Neural progenitor cell (in vitro differentiated cells): ENCODE data around the gene SGTB. TPM values are rescaled to one million over a fixed set of nuclear protein-coding genes. Genes with fewer than 3 reads are reported as not detected.
"Not testable (repeated sequence)": the region's sequence is repeated elsewhere in the genome, so short reads cannot be mapped to it uniquely, and the experiment has no call there.

ENCODE experiments used
- DNase-seq: peaks from one replicate; pipeline ENCODE4 v3.0.0-alpha.2; 2016; ENCODE audit warnings: low spot score
- H2AFZ ChIP-seq: fragments of 200-600 bp; sonication (generic); replicated peaks from 2 replicates; pipeline ENCODE4 v1.6.1; 2016; ENCODE audit warnings: antibody characterized with exemption
- H3F3A ChIP-seq: fragments of 200-600 bp; sonication (generic); 2 replicates; pipeline ENCODE4 v1.6.1; 2016; ENCODE audit warnings: antibody characterized with exemption, low read depth
- H3K27ac ChIP-seq: fragments of 200-600 bp; sonication (generic); 2 replicates; pipeline ENCODE4 v1.5.1; 2016; ENCODE audit warnings: mild to moderate bottlenecking
- H3K27me3 ChIP-seq: fragments of 200-600 bp; sonication (generic); 2 replicates; pipeline ENCODE4 v1.6.1; 2016; ENCODE audit warnings: mild to moderate bottlenecking, moderate library complexity
- H3K36me3 ChIP-seq: fragments of 200-600 bp; sonication (generic); 2 replicates; pipeline ENCODE4 v1.5.1; 2016
- H3K4me1 ChIP-seq: fragments of 200-600 bp; sonication (generic); 2 replicates; pipeline ENCODE4 v1.6.1; 2016; ENCODE audit warnings: mixed run types
- H3K4me2 ChIP-seq: fragments of 200-600 bp; sonication (generic); 2 replicates; pipeline ENCODE4 v1.6.1; 2016
- H3K4me3 ChIP-seq: fragments of 200-600 bp; sonication (generic); 2 replicates; pipeline ENCODE4 v1.5.1; 2016
- H3K79me2 ChIP-seq: fragments of 200-600 bp; sonication (generic); 2 replicates; pipeline ENCODE4 v1.6.1; 2016; ENCODE audit warnings: low read depth
- H3K9ac ChIP-seq: fragments of 200-600 bp; sonication (generic); 2 replicates; pipeline ENCODE4 v1.6.1; 2016
- H3K9me3 ChIP-seq: fragments of 200-600 bp; sonication (generic); 2 replicates; pipeline ENCODE4 v1.5.1; 2016; ENCODE audit warnings: low read depth
- H4K20me1 ChIP-seq: fragments of 200-600 bp; sonication (generic); 2 replicates; pipeline ENCODE4 v1.6.1; 2016; ENCODE audit warnings: low read depth
- H3K27ac Mint-ChIP-seq: 3 replicates; pipeline ENCODE4 v1.8.0; 2021; ENCODE audit warnings: mixed read lengths
- H3K27me3 Mint-ChIP-seq: 2 replicates; pipeline ENCODE4 v1.8.0; 2022; ENCODE audit warnings: low read depth, mild to moderate bottlenecking, inconsistent platforms, moderate library complexity, mixed read lengths; ENCODE audit not compliant: insufficient read depth
- H3K36me3 Mint-ChIP-seq: 3 replicates; pipeline ENCODE4 v1.8.0; 2021; ENCODE audit warnings: mixed read lengths
- H3K4me1 Mint-ChIP-seq: 3 replicates; pipeline ENCODE4 v1.8.0; 2021; ENCODE audit warnings: mixed read lengths
- H3K4me3 Mint-ChIP-seq: 3 replicates; pipeline ENCODE4 v1.8.0; 2021; ENCODE audit warnings: mild to moderate bottlenecking, moderate library complexity, mixed read lengths
- H3K9me3 Mint-ChIP-seq: 3 replicates; pipeline ENCODE4 v1.8.0; 2020; ENCODE audit warnings: mixed read lengths
- CTCF ChIP-seq: fragments of 200-600 bp; sonication (generic); IDR thresholded peaks from 2 replicates; pipeline ENCODE4 v1.5.1; 2017; ENCODE audit warnings: antibody characterized with exemption, mild to moderate bottlenecking
- EZH2 ChIP-seq: fragments of 200-600 bp; sonication (generic); IDR thresholded peaks from 2 replicates; pipeline ENCODE4 v1.6.1; 2017; ENCODE audit warnings: antibody characterized with exemption, mild to moderate bottlenecking, moderate library complexity
- EZH2phosphoT487 ChIP-seq: fragments of 200-600 bp; sonication (generic); IDR thresholded peaks from 2 replicates; pipeline ENCODE4 v1.6.1; 2017; ENCODE audit warnings: antibody characterized with exemption
- total RNA-seq: library from RNA; depleted of rRNA; stranded (reverse); fragments of >200 nt; gene quantifications from 2 replicates; pipeline ENCODE4 v1.2.3, GENCODE V29; 2015; ENCODE audit warnings: low replicate concordance

The SGTB gene
- total RNA-seq, 1 donor from 2014 or later, result 6.8 TPM

DNA sequence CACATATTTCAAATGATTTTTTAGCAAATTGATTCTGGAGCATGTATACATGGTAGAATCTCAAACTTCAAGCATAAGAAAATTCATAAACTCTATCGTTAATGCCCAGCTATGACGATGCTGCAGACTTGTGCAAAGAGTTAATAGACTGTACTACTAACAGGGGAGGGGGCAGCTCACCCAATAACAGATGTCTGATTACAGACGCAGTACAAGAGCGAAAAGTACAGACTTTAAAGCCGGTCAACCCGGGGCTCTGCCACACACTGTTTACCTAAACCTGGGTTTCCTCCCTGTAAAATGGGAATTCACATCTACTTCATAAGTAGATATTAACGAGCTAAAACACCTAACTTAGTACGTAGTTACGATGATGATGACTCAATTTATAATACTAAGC, 98.4 kb downstream of the SGTB start:
- no peak overlapping the region for H3K27ac ChIP-seq

DNA sequence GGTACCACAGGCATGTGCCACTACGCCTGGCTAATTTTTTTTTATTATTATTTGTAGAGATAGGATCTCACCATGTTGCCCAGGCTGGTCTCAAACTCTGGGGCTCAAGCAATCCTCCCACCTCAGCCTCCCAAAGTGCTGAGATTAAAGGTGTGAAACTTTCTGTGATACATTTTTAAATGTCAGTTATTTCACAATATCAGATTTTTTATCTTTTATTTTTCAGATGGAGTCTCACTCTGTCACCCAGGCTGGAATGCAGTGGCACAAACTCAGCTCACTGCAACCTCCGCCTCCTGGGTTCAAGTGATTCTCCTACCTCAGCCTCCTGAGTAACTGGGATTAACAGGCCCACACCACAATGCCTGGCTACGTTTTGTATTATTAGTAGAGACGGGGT, 99.9 kb downstream of the SGTB start:
- H3F3A ChIP-seq, H3K27ac Mint-ChIP-seq, H3K4me2 ChIP-seq, H3K27me3 ChIP-seq, DNase-seq, H2AFZ ChIP-seq, H3K27ac ChIP-seq, H3K4me3 ChIP-seq, H3K36me3 ChIP-seq, H3K9me3 ChIP-seq, H3K36me3 Mint-ChIP-seq, H3K9me3 Mint-ChIP-seq, H3K9ac ChIP-seq, H3K27me3 Mint-ChIP-seq, H4K20me1 ChIP-seq: not testable (repeated sequence)
- Mint-ChIP-seq H3K4me1 (peaks cover 20% of the 10 kb centered on the region), H3K4me3 (peak overlapping the region; percentile 95)
- peaks cover 79% of the 10 kb centered on the region for H3K79me2 ChIP-seq
- H3K4me1 ChIP-seq, result peaks cover 12% of the 10 kb centered on the region

More for the DNA sequence above, 98.4 kb downstream of the SGTB start:
- peak overlapping the region; percentile 95 for H3K4me3 Mint-ChIP-seq
- TF ChIP-seq EZH2, result no peak
- no peak for TF ChIP-seq CTCF
- no peak for TF ChIP-seq EZH2phosphoT487
- Histone ChIP-seq H3K4me2 (peak overlapping the region; percentile 94), H3K36me3 (no peaks in the 10 kb centered on the region), H3K79me2 (peaks cover 91% of the 10 kb centered on the region), H3K4me1 (peaks cover 12% of the 10 kb centered on the region), H3K9me3 (no peaks in the 10 kb centered on the region), H3F3A (no peaks in the 10 kb centered on the region), H3K9ac (peak overlapping the region; percentile 62), H4K20me1 (no peaks in the 10 kb centered on the region), H3K4me3 (peak overlapping the region; percentile 73), H3K27me3 (no peaks in the 10 kb centered on the region), H2AFZ (peak overlapping the region; percentile 100)
- peaks cover 5% of the 10 kb centered on the region for H3K27me3 Mint-ChIP-seq
- H3K4me1 Mint-ChIP-seq, result peaks cover 20% of the 10 kb centered on the region
- peaks cover 3% of the 10 kb centered on the region for H3K36me3 Mint-ChIP-seq
- H3K9me3 Mint-ChIP-seq, result no peaks in the 10 kb centered on the region
- DNase-seq, result peak; percentile 6
- peak overlapping the region; percentile 87 for H3K27ac Mint-ChIP-seq

- no peak overlapping the region for H3K27ac ChIP-seq
- no peaks in the 10 kb centered on the region for H3F3A ChIP-seq
- peaks cover 6% of the 10 kb centered on the region for H3K4me1 ChIP-seq
- no peak overlapping the region for H3K4me2 ChIP-seq
- H4K20me1 ChIP-seq, result no peaks in the 10 kb centered on the region
- Mint-ChIP-seq H3K4me3 (no peak overlapping the region), H3K27me3 (peaks cover 5% of the 10 kb centered on the region), H3K36me3 (peaks cover 4% of the 10 kb centered on the region), H3K4me1 (peaks cover 13% of the 10 kb centered on the region), H3K27ac (no peak overlapping the region), H3K9me3 (no peaks in the 10 kb centered on the region)
- H3K4me3 ChIP-seq, result no peak overlapping the region
- DNase-seq, result no peak
- TF ChIP-seq EZH2, result no peak
- no peak for TF ChIP-seq CTCF
- TF ChIP-seq EZH2phosphoT487, result no peak
- H3K9me3 ChIP-seq, result no peaks in the 10 kb centered on the region
- peaks cover 59% of the 10 kb centered on the region for H3K79me2 ChIP-seq
- H3K9ac ChIP-seq, result no peak overlapping the region
- H3K36me3 ChIP-seq, result peaks cover 6% of the 10 kb centered on the region
- H3K27me3 ChIP-seq, result no peaks in the 10 kb centered on the region
- no peak overlapping the region for H2AFZ ChIP-seq
Observed at GRCh38 chr5:65620021-65620420, 101.9 kb downstream of the SGTB start.

Other genes with a start within 250 kb of the SGTB start
- gene ADAMTS6, start 240.2 kb downstream of the SGTB start, total RNA-seq, result 7.1 and 14.3 TPM in 2 replicates
- 73.7 and 134 TPM in 2 replicates for gene CENPK, start 158.9 kb downstream of the SGTB start, total RNA-seq
- 60.2 and 89.9 TPM in 2 replicates for gene PPWD1, start 158.8 kb downstream of the SGTB start, total RNA-seq
- gene TRIM23, start 97.8 kb downstream of the SGTB start, total RNA-seq, result 15.5 and 16.6 TPM in 2 replicates
- gene SHLD3, start 97.1 kb downstream of the SGTB start, total RNA-seq, result 5.7 and 8.4 TPM in 2 replicates
- gene TRAPPC13, start 97.1 kb downstream of the SGTB start, total RNA-seq, result 32.6 and 53.1 TPM in 2 replicates
- 78.6 and 94.3 TPM in 2 replicates for gene NLN, start 96 bp upstream of the SGTB start, total RNA-seq
- 46.5 and 77.6 TPM in 2 replicates for gene ERBIN, start 204.5 kb upstream of the SGTB start, total RNA-seq